Endothelial cell (in vitro differentiated cells): ENCODE results near the gene CHST8. TPM values are rescaled to one million over a fixed set of nuclear protein-coding genes. Genes with fewer than 3 reads are reported as not detected.

Experiments used
- DNase-seq: peaks from one replicate; pipeline ENCODE4 v3.0.0; 2021; ENCODE audit warnings: low spot score
- H3K27ac Mint-ChIP-seq: one replicate; pipeline ENCODE4 v1.8.0; 2021; ENCODE audit warnings: mixed read lengths, inconsistent platforms; ENCODE audit not compliant: unreplicated experiment
- H3K27me3 Mint-ChIP-seq: one replicate; pipeline ENCODE4 v1.8.0; 2021; ENCODE audit warnings: mild to moderate bottlenecking, moderate library complexity, mixed read lengths, inconsistent platforms; ENCODE audit not compliant: unreplicated experiment
- H3K36me3 Mint-ChIP-seq: one replicate; pipeline ENCODE4 v1.8.0; 2021; ENCODE audit warnings: mild to moderate bottlenecking, low read depth, mixed read lengths, inconsistent platforms; ENCODE audit not compliant: unreplicated experiment
- H3K4me1 Mint-ChIP-seq: one replicate; pipeline ENCODE4 v1.8.0; 2021; ENCODE audit warnings: mild to moderate bottlenecking, mixed read lengths, inconsistent platforms; ENCODE audit not compliant: unreplicated experiment
- H3K4me3 Mint-ChIP-seq: one replicate; pipeline ENCODE4 v1.8.0; 2021; ENCODE audit warnings: mild to moderate bottlenecking, mixed read lengths, inconsistent platforms; ENCODE audit not compliant: unreplicated experiment
- H3K9me3 Mint-ChIP-seq: one replicate; pipeline ENCODE4 v1.8.0; 2021; ENCODE audit warnings: mixed read lengths, inconsistent platforms; ENCODE audit not compliant: unreplicated experiment
- CTCF ChIP-seq: fragments of 200-600 bp; sonication (generic); IDR thresholded peaks from one replicate; pipeline ENCODE4 v1.5.0; 2021; ENCODE audit warnings: antibody characterized with exemption; ENCODE audit not compliant: unreplicated experiment
- total RNA-seq: library from RNA; stranded (reverse); fragmentation: NEBNext Ultra II Directional; extraction: Animal tissue kit (Norgen Biotek cat#: 25700); gene quantifications from one replicate; pipeline ENCODE4 v1.2.1, GENCODE V29; 2021; ENCODE audit not compliant: unreplicated experiment

CHST8 gene
- total RNA-seq, 1 donor from 2014 or later, result 0.54 TPM

- H3K4me3 Mint-ChIP-seq, result peak overlapping the region; percentile 15
- H3K9me3 Mint-ChIP-seq, result no peaks in the 10 kb centered on the region
- peaks cover 16% of the 10 kb centered on the region for H3K27me3 Mint-ChIP-seq
- peaks cover 7% of the 10 kb centered on the region for H3K4me1 Mint-ChIP-seq
- no peak overlapping the region for H3K27ac Mint-ChIP-seq
- H3K36me3 Mint-ChIP-seq, result peaks cover 42% of the 10 kb centered on the region
- no peak for TF ChIP-seq CTCF
- DNase-seq, result no peak
Observed at GRCh38 chr19:33811736-33812387, 190.1 kb downstream of the CHST8 start.

DNA sequence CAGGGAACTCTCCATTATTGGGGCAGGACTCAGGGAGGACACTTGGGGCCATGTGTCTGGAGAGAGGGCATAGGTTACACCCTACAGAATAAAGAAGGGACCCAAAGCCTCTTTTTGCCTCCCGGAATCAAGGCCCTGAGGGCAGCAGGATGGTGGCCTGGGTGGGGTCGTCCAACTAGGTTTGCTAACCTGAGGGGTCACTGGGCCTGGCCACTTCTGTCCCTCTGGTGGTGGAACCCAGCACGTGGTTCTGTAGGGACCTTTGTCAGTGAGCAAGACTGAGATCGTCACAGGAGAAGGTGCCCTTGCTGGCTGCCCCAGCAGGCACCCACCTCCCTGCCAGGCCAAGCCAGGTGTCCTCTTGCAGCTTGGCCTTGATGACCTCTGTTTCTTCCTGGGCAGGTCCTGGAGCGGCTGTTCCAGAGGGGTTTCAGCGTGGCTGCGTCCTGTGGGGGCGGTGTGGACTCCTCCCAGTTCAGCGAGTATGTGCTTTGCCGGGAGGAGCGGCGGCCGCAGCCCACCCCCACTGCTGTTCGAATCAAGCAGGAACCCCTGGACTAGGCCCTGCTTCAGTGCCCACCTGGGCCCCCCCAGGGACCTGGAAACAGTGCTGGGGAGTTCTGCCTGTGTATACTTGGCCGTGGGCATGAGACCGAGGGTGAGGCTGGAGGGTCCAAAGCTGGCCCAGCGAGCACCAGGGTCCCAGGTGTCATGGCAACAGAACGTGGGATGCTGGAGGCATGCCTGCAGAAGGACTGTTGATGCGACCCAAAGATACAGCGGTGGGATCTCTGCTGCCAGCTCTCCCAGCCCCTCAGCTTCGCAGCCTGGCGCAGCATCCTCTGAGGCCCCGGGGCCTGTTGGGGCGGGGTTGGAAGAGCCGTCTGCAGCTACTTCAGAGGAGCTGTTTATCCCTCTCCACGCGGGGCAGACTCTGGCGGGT, 190.9 kb downstream of the CHST8 start:
- Mint-ChIP-seq H3K36me3 (peaks cover 39% of the 10 kb centered on the region), H3K4me3 (no peak overlapping the region), H3K27me3 (peaks cover 21% of the 10 kb centered on the region), H3K27ac (no peak overlapping the region), H3K4me1 (peaks cover 11% of the 10 kb centered on the region), H3K9me3 (no peaks in the 10 kb centered on the region)
- no peak for DNase-seq
- peak; percentile 14 for TF ChIP-seq CTCF

- Mint-ChIP-seq H3K9me3 (no peaks in the 10 kb centered on the region), H3K27me3 (peaks cover 18% of the 10 kb centered on the region), H3K27ac (no peak overlapping the region), H3K4me1 (peaks cover 7% of the 10 kb centered on the region), H3K4me3 (peak overlapping the region; percentile 69), H3K36me3 (peaks cover 34% of the 10 kb centered on the region)
- TF ChIP-seq CTCF, result no peak
- DNase-seq, result no peak
Observed at GRCh38 chr19:33813391-33814101, 191.8 kb downstream of the CHST8 start.

GRCh38 chr19:33814181-33815165, 192.7 kb downstream of the CHST8 start:
- Mint-ChIP-seq H3K4me3 (peak overlapping the region; percentile 69), H3K27ac (no peak overlapping the region), H3K9me3 (no peaks in the 10 kb centered on the region), H3K36me3 (peaks cover 34% of the 10 kb centered on the region), H3K27me3 (peaks cover 24% of the 10 kb centered on the region), H3K4me1 (peaks cover 13% of the 10 kb centered on the region)
- no peak for DNase-seq
- no peak for TF ChIP-seq CTCF
